ENCODE results near the gene NOXO1. TPM values are rescaled to one million over a fixed set of nuclear protein-coding genes. Genes with fewer than 3 reads are reported as not detected.

The NOXO1 gene
- total RNA-seq, 1 donor from 2014 or later = 1.6 TPM

DNA sequence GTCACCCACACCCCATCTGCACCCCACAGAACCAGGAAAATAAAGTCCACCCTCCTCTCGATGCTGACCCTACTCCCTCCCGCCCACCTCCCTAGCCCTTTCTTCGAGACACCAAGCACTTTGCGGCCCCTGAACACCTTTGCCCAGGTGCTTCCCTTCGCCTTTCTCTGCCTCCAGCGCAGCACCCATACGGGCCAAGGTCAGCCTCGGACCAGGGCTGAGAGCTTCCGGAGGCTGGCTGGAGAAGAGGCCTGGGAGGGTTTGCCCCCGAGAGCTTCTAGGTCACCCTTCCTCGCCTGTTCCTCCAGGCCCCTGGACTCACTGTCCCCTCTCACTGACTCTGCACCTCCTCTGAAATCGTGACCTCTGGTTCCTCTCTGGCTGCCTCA lies 42.8 kb upstream of the NOXO1 start:
- peak overlapping the region in 1 of 3 donors; percentile 64 for H3K9ac ChIP-seq (ENCODE audit: low read depth in 1 of 3, low read length in 3 of 3)
- H3K36me3 ChIP-seq (ENCODE audit: control insufficient read depth in 3 of 3, insufficient read depth in 3 of 3, low read length in 3 of 3) = no peaks in the 10 kb centered on the region
- H3K9me3 ChIP-seq (ENCODE audit: control insufficient read depth in 3 of 3, low read length in 3 of 3) = no peaks in the 10 kb centered on the region
- H3K27ac ChIP-seq (ENCODE audit: low read depth, low read length) = peak overlapping the region; percentile 52
- H3K27me3 ChIP-seq (ENCODE audit: control insufficient read depth in 3 of 3, insufficient read depth in 3 of 3, low read length in 3 of 3) = peaks cover 18 to 25% (median 23%) of the 10 kb centered on the region in 3 donors
- H3K4me1 ChIP-seq (ENCODE audit: control insufficient read depth in 3 of 3, insufficient read depth in 3 of 3, low read length in 3 of 3) = peaks cover 33 to 54% (median 46%) of the 10 kb centered on the region in 3 donors
- peak overlapping the region in 1 of 3 donors; percentile 72 for H3K4me3 ChIP-seq (ENCODE audit: low read length in 3 of 3)

DNA sequence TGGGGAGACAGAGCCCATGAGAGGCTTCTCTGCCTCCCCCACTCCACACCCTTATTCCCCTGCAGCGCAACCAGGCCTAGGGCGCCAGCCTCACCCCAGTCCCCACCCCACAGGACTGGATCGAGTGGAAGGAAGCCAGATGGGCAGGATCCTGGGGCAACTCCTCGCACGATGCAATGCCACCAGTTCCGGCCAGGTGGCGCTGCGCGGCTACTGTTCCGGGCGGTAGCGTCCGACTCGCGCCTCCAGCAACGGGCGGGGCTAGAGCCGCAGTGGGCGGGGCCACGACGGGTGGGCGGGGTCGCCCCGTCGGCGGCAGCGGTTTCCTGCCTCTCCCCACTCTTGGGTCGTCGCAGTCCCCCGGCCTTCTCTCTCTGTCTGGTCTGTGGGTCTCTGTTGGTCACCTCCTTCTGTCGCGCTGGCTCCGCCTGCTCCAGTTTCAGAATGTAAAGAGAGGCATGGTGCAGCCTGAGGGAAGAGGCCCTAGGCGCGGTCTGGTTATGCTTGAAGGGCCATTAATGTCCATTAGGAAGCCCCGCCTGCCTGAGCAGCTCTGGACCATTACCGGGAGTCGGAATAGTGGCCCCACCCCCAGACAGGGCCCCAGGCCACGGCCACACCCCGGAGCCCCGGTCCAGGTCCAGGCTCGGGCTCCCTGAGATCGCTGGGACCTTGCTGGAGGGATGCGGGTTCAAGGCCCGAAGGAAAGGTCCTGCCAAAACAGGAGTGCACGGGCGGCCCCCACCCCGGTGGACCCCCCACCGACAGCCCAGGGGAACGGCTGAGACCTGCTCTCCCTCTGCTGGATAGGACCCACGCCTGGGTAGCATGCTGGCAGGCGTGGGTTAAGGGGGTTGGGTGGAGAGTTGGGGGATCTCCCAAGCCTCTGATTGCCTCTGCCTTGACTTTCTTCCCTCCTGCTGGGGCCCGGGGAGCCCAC lies 42.1 kb upstream of the NOXO1 start:
- peak overlapping the region; percentile 15 to 69 (median 43) for H3K9ac ChIP-seq (ENCODE audit: low read depth in 1 of 3, low read length in 3 of 3)
- no peaks in the 10 kb centered on the region for H3K9me3 ChIP-seq (ENCODE audit: control insufficient read depth in 3 of 3, low read length in 3 of 3)
- peak overlapping the region; percentile 56 to 72 (median 63) for H3K4me3 ChIP-seq (ENCODE audit: low read length in 3 of 3)
- H3K27ac ChIP-seq (ENCODE audit: low read depth, low read length) = peak overlapping the region; percentile 52
- H3K4me1 ChIP-seq (ENCODE audit: control insufficient read depth in 3 of 3, insufficient read depth in 3 of 3, low read length in 3 of 3) = peaks cover 31 to 48% (median 44%) of the 10 kb centered on the region in 3 donors
- H3K36me3 ChIP-seq (ENCODE audit: control insufficient read depth in 3 of 3, insufficient read depth in 3 of 3, low read length in 3 of 3) = no peaks in the 10 kb centered on the region
- H3K27me3 ChIP-seq (ENCODE audit: control insufficient read depth in 3 of 3, insufficient read depth in 3 of 3, low read length in 3 of 3) = peaks cover 20 to 28% (median 26%) of the 10 kb centered on the region in 3 donors

GRCh38 chr16:2022723-2023091 lies 41.4 kb upstream of the NOXO1 start:
- H3K27ac ChIP-seq (ENCODE audit: low read depth, low read length) = no peak overlapping the region
- H3K9ac ChIP-seq (ENCODE audit: low read depth in 1 of 3, low read length in 3 of 3) = peak overlapping the region in 1 of 3 donors; percentile 69
- peak overlapping the region; percentile 49 to 63 (median 56) for H3K4me3 ChIP-seq (ENCODE audit: low read length in 3 of 3)
- H3K4me1 ChIP-seq (ENCODE audit: control insufficient read depth in 3 of 3, insufficient read depth in 3 of 3, low read length in 3 of 3) = peaks cover 27 to 41% (median 38%) of the 10 kb centered on the region in 3 donors
- H3K9me3 ChIP-seq (ENCODE audit: control insufficient read depth in 3 of 3, low read length in 3 of 3) = no peaks in the 10 kb centered on the region
- no peaks in the 10 kb centered on the region for H3K36me3 ChIP-seq (ENCODE audit: control insufficient read depth in 3 of 3, insufficient read depth in 3 of 3, low read length in 3 of 3)
- H3K27me3 ChIP-seq (ENCODE audit: control insufficient read depth in 3 of 3, insufficient read depth in 3 of 3, low read length in 3 of 3) = peaks cover 20 to 30% (median 26%) of the 10 kb centered on the region in 3 donors

GRCh38 chr16:2019921-2020831 lies 38.9 kb upstream of the NOXO1 start:
- peaks cover 25 to 27% (median 26%) of the 10 kb centered on the region in 3 donors for H3K27me3 ChIP-seq (ENCODE audit: control insufficient read depth in 3 of 3, insufficient read depth in 3 of 3, low read length in 3 of 3)
- H3K9ac ChIP-seq (ENCODE audit: low read depth in 1 of 3, low read length in 3 of 3) = no peak overlapping the region
- no peaks in the 10 kb centered on the region for H3K36me3 ChIP-seq (ENCODE audit: control insufficient read depth in 3 of 3, insufficient read depth in 3 of 3, low read length in 3 of 3)
- no peaks in the 10 kb centered on the region for H3K9me3 ChIP-seq (ENCODE audit: control insufficient read depth in 3 of 3, low read length in 3 of 3)
- H3K4me1 ChIP-seq (ENCODE audit: control insufficient read depth in 3 of 3, insufficient read depth in 3 of 3, low read length in 3 of 3) = peaks cover 18 to 26% (median 25%) of the 10 kb centered on the region in 3 donors
- no peak overlapping the region for H3K4me3 ChIP-seq (ENCODE audit: low read length in 3 of 3)
- no peak overlapping the region for H3K27ac ChIP-seq (ENCODE audit: low read depth, low read length)

- Histone ChIP-seq H3K36me3 (ENCODE audit: control insufficient read depth in 3 of 3, insufficient read depth in 3 of 3, low read length in 3 of 3) (no peaks in the 10 kb centered on the region), H3K9ac (ENCODE audit: low read depth in 1 of 3, low read length in 3 of 3) (no peak within 1 kb of the TSS), H3K4me3 (ENCODE audit: low read length in 3 of 3) (no peak within 1 kb of the TSS), H3K4me1 (ENCODE audit: control insufficient read depth in 3 of 3, insufficient read depth in 3 of 3, low read length in 3 of 3) (peaks cover 18 to 26% (median 22%) of the 10 kb centered on the region in 3 donors), H3K9me3 (ENCODE audit: control insufficient read depth in 3 of 3, low read length in 3 of 3) (no peaks in the 10 kb centered on the region), H3K27ac (ENCODE audit: low read depth, low read length) (no peak within 1 kb of the TSS), H3K27me3 (ENCODE audit: control insufficient read depth in 3 of 3, insufficient read depth in 3 of 3, low read length in 3 of 3) (peaks cover 25 to 27% (median 26%) of the 10 kb centered on the region in 3 donors)
These were observed 38.2 kb upstream of the NOXO1 start, which contains the start of gene NPW for GRCh38 chr16:2019518-2019920. NPW (plus strand) TSS chr16:2019785.

DNA sequence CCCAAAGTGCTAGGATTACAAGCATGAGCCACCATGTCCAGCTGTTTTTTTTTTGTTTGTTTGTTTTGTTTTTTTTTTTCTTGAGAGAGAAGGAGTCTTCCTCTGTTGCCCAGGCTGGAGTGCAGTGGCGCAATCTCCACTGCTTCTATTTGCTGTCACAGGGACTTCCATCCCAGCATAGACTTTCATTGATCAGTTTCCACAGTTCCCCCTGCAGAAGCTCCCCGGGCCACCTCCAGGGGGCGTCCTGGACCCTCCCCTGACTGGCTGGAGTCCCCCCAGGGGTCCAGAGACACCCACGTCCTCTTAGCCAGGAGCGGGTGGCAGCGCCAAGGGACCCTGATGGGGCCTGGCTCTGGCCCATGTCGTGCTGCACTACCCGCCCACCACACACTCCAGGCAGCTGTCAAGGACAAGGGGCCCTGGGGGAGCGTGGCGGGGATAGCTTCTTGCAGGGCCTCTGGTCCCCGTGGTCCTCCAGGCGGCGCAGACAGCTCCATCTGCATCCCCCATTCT lies 35.2 kb upstream of the NOXO1 start:
- no peaks in the 10 kb centered on the region for H3K36me3 ChIP-seq (ENCODE audit: control insufficient read depth in 3 of 3, insufficient read depth in 3 of 3, low read length in 3 of 3)
- no peak overlapping the region for H3K9ac ChIP-seq (ENCODE audit: low read depth in 1 of 3, low read length in 3 of 3)
- H3K4me1 ChIP-seq (ENCODE audit: control insufficient read depth in 3 of 3, insufficient read depth in 3 of 3, low read length in 3 of 3) = peaks cover 6 to 10% (median 6%) of the 10 kb centered on the region in 3 donors
- no peak overlapping the region for H3K4me3 ChIP-seq (ENCODE audit: low read length in 3 of 3)
- no peaks in the 10 kb centered on the region for H3K9me3 ChIP-seq (ENCODE audit: control insufficient read depth in 3 of 3, low read length in 3 of 3)
- H3K27me3 ChIP-seq (ENCODE audit: control insufficient read depth in 3 of 3, insufficient read depth in 3 of 3, low read length in 3 of 3) = peaks cover 21 to 24% (median 23%) of the 10 kb centered on the region in 3 donors
- H3K27ac ChIP-seq (ENCODE audit: low read depth, low read length) = no peak overlapping the region

DNA sequence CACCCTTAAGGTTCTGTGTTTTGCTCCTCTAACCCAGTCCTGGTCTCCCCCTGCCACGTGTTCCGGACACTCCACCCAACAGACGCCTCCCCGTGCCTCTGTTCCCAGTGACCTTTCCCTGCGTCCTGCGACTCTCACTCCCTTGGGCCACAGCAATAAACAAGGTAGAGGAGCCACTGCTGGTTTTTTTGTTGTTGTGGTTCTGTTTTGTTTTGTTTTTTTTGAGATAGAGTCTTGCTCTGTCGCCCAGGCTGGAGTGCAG lies 34.6 kb upstream of the NOXO1 start:
- H3K9me3 ChIP-seq (ENCODE audit: control insufficient read depth in 3 of 3, low read length in 3 of 3) = no peaks in the 10 kb centered on the region
- peaks cover 6 to 10% (median 6%) of the 10 kb centered on the region in 3 donors for H3K4me1 ChIP-seq (ENCODE audit: control insufficient read depth in 3 of 3, insufficient read depth in 3 of 3, low read length in 3 of 3)
- H3K4me3 ChIP-seq (ENCODE audit: low read length in 3 of 3) = no peak overlapping the region
- H3K9ac ChIP-seq (ENCODE audit: low read depth in 1 of 3, low read length in 3 of 3) = no peak overlapping the region
- H3K36me3 ChIP-seq (ENCODE audit: control insufficient read depth in 3 of 3, insufficient read depth in 3 of 3, low read length in 3 of 3) = no peaks in the 10 kb centered on the region
- H3K27me3 ChIP-seq (ENCODE audit: control insufficient read depth in 3 of 3, insufficient read depth in 3 of 3, low read length in 3 of 3) = peaks cover 21 to 22% (median 22%) of the 10 kb centered on the region in 3 donors
- H3K27ac ChIP-seq (ENCODE audit: low read depth, low read length) = no peak overlapping the region

DNA sequence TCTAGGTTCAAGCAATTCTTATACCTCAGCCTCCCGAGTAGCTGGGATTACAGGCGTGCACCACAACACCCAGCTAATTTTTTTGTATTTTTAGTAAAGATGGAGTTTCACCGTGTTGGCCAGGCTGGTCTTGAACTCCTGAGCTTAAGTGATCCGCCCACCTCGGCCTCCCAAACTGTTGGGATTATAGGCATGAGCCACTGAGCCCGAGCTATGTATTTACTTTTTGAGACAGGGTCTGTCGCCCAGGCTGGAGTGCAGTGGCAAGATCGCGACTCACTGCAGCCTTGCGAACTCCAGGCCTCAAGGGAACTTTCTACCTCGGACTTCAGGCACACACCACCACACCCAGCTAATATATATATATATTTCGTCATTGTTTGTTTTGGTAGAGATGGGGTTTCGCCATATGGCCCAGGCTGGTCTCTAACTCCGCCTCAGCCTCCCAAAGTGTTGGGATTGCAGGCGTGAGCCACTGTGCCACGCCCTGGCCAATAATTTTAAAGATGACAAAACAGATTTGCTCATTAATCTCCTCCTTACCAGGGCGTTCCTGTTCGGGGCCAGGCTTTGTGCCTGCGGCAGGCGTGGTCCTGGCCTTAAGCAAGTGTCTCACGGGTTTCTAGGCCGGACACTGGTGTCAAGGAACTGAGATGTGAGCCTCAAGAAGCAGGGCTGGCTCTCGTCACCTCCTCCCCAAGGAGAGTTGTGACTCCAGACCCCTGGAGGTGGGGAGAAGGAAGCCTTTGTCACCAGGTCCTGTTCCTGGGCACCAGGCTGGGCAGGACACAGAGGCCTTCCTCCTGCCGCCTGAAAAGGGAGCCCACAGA lies 34.1 kb upstream of the NOXO1 start:
- Histone ChIP-seq H3K4me3 (ENCODE audit: low read length in 3 of 3) (no peak overlapping the region), H3K4me1 (ENCODE audit: control insufficient read depth in 3 of 3, insufficient read depth in 3 of 3, low read length in 3 of 3) (peaks cover 10 to 15% (median 10%) of the 10 kb centered on the region in 3 donors), H3K36me3 (ENCODE audit: control insufficient read depth in 3 of 3, insufficient read depth in 3 of 3, low read length in 3 of 3) (no peaks in the 10 kb centered on the region), H3K9ac (ENCODE audit: low read depth in 1 of 3, low read length in 3 of 3) (no peak overlapping the region), H3K27ac (ENCODE audit: low read depth, low read length) (no peak overlapping the region), H3K9me3 (ENCODE audit: control insufficient read depth in 3 of 3, low read length in 3 of 3) (no peaks in the 10 kb centered on the region), H3K27me3 (ENCODE audit: control insufficient read depth in 3 of 3, insufficient read depth in 3 of 3, low read length in 3 of 3) (peaks cover 16 to 20% (median 19%) of the 10 kb centered on the region in 3 donors)

DNA sequence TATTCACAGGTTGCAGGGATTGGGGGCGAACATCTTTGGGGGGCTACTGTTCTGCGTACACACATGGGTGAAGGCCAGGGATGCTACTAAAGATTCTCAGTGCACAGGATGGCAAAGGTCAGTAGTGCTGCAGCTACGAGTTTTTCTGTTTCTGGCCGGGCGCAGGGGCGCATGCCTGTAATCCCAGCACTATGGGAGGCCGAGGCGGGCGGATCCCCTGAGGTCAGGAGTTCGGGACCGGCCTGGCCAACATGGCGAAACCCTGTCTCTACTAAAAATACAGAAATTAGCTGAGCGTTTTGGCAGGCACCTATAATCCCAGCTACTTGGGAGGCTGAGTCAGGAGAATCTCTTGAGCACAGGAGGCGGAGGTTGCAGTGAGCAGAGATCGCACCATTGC lies 32.3 kb upstream of the NOXO1 start:
- Histone ChIP-seq H3K36me3 (ENCODE audit: control insufficient read depth in 3 of 3, insufficient read depth in 3 of 3, low read length in 3 of 3) (no peaks in the 10 kb centered on the region), H3K9ac (ENCODE audit: low read depth in 1 of 3, low read length in 3 of 3) (no peak overlapping the region), H3K9me3 (ENCODE audit: control insufficient read depth in 3 of 3, low read length in 3 of 3) (no peaks in the 10 kb centered on the region), H3K4me3 (ENCODE audit: low read length in 3 of 3) (no peak overlapping the region), H3K27ac (ENCODE audit: low read depth, low read length) (no peak overlapping the region), H3K27me3 (ENCODE audit: control insufficient read depth in 3 of 3, insufficient read depth in 3 of 3, low read length in 3 of 3) (peaks cover 0 to 4% (median 4%) of the 10 kb centered on the region in 3 donors), H3K4me1 (ENCODE audit: control insufficient read depth in 3 of 3, insufficient read depth in 3 of 3, low read length in 3 of 3) (peaks cover 11 to 17% (median 14%) of the 10 kb centered on the region in 3 donors)
